Smooth muscle cell (in vitro differentiated cells): ENCODE results near the gene LMX1B. TPM values are rescaled to one million over a fixed set of nuclear protein-coding genes. Genes with fewer than 3 reads are reported as not detected.

Source experiments
- DNase-seq: peaks from one replicate; lab custom pipeline; 2025; ENCODE audit not compliant: unreplicated experiment; lab: John Stamatoyannopoulos, UW
- H2AFZ ChIP-seq: fragments of 200-600 bp; sonication (generic); 2 replicates; pipeline ENCODE4 v1.6.0; 2016; ENCODE audit warnings: antibody characterized with exemption, low read depth, mild to moderate bottlenecking
- H3F3A ChIP-seq: fragments of 200-600 bp; sonication (generic); 2 replicates; pipeline ENCODE4 v1.6.0; 2017; ENCODE audit warnings: antibody characterized with exemption, low read depth
- H3K27ac ChIP-seq: fragments of 200-600 bp; sonication (generic); 2 replicates; pipeline ENCODE4 v1.5.1; 2016; ENCODE audit warnings: low read depth, mild to moderate bottlenecking
- H3K27me3 ChIP-seq: fragments of 200-600 bp; sonication (generic); 2 replicates; pipeline ENCODE4 v1.6.1; 2016; ENCODE audit warnings: low read depth, mild to moderate bottlenecking
- H3K36me3 ChIP-seq: fragments of 200-600 bp; sonication (generic); 2 replicates; pipeline ENCODE4 v1.5.1; 2016; ENCODE audit warnings: low read depth
- H3K4me1 ChIP-seq: fragments of 200-600 bp; sonication (generic); 2 replicates; pipeline ENCODE4 v1.5.1; 2016; ENCODE audit warnings: low read depth
- H3K4me2 ChIP-seq: fragments of 200-600 bp; sonication (generic); 2 replicates; pipeline ENCODE4 v1.6.0; 2016; ENCODE audit warnings: mild to moderate bottlenecking
- H3K4me3 ChIP-seq: fragments of 200-600 bp; sonication (generic); 2 replicates; pipeline ENCODE4 v1.5.1; 2016; ENCODE audit warnings: mild to moderate bottlenecking
- H3K79me2 ChIP-seq: fragments of 200-600 bp; sonication (generic); 2 replicates; pipeline ENCODE4 v1.6.0; 2016; ENCODE audit warnings: low read depth, mild to moderate bottlenecking
- H3K9ac ChIP-seq: fragments of 200-600 bp; sonication (generic); 2 replicates; pipeline ENCODE4 v1.6.0; 2016; ENCODE audit warnings: low read depth
- H3K9me3 ChIP-seq: fragments of 200-600 bp; sonication (generic); replicated peaks from 2 replicates; pipeline ENCODE4 v1.5.1; 2016; ENCODE audit warnings: low read depth
- H4K20me1 ChIP-seq: fragments of 200-600 bp; sonication (generic); 2 replicates; pipeline ENCODE4 v1.6.0; 2016; ENCODE audit warnings: low read depth
- WGBS: methylation state at CpG from one replicate; pipeline ENCODE4 v1.1.7; 2016; ENCODE audit warnings: low lambda C conversion rate; 5-methylcytosine and 5-hydroxymethylcytosine counted together
- polyA plus RNA-seq: library from polyadenylated mRNA; unstranded; fragments of >200 nt; fragmentation: Nextera tagmentation; extraction: Ambion mirVana; gene quantifications from 2 replicates; pipeline ENCODE4 v1.2.1, GENCODE V29; 2016
- total RNA-seq: library from RNA; depleted of rRNA; stranded (reverse); fragments of >200 nt; gene quantifications from 2 replicates; pipeline ENCODE4 v1.2.3, GENCODE V29; 2014
- TF ChIP-seq, protein P1 (sequence below): fragments of 200-600 bp; sonication (generic); IDR thresholded peaks from 2 replicates; pipeline ENCODE4 v1.5.1; 2017; ENCODE audit warnings: borderline replicate concordance, mild to moderate bottlenecking, antibody characterized with exemption; ENCODE audit not compliant: insufficient read depth, poor library complexity, severe bottlenecking

Gene LMX1B
- total and polyA plus RNA-seq, 2 experiments from 2014 or later: not detected

GRCh38 chr9:126625329-126626126 is 11.8 kb downstream of the LMX1B start:
- H3K4me2 ChIP-seq: peak overlapping the region; percentile 73
- peaks cover 100% of the 10 kb centered on the region for H3K27me3 ChIP-seq
- no peak overlapping the region for H2AFZ ChIP-seq
- no peaks in the 10 kb centered on the region for H3K36me3 ChIP-seq
- no peak overlapping the region for H3K9ac ChIP-seq
- H3F3A ChIP-seq: no peaks in the 10 kb centered on the region
- no peak overlapping the region for H3K4me3 ChIP-seq
- no peak overlapping the region for H3K27ac ChIP-seq
- no peaks in the 10 kb centered on the region for H3K9me3 ChIP-seq
- no peaks in the 10 kb centered on the region for H3K79me2 ChIP-seq
- 2% methylated on average over 59 of the region's 64 CpGs for WGBS
- H4K20me1 ChIP-seq: no peaks in the 10 kb centered on the region
- peaks cover 24% of the 10 kb centered on the region for H3K4me1 ChIP-seq
- DNase-seq: no peak
- TF ChIP-seq, protein P1, sequence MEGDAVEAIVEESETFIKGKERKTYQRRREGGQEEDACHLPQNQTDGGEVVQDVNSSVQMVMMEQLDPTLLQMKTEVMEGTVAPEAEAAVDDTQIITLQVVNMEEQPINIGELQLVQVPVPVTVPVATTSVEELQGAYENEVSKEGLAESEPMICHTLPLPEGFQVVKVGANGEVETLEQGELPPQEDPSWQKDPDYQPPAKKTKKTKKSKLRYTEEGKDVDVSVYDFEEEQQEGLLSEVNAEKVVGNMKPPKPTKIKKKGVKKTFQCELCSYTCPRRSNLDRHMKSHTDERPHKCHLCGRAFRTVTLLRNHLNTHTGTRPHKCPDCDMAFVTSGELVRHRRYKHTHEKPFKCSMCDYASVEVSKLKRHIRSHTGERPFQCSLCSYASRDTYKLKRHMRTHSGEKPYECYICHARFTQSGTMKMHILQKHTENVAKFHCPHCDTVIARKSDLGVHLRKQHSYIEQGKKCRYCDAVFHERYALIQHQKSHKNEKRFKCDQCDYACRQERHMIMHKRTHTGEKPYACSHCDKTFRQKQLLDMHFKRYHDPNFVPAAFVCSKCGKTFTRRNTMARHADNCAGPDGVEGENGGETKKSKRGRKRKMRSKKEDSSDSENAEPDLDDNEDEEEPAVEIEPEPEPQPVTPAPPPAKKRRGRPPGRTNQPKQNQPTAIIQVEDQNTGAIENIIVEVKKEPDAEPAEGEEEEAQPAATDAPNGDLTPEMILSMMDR: no peak

GRCh38 chr9:126626127-126626925 is 12.6 kb downstream of the LMX1B start:
- H3K27ac ChIP-seq: no peak overlapping the region
- no peaks in the 10 kb centered on the region for H4K20me1 ChIP-seq
- H3K79me2 ChIP-seq: no peaks in the 10 kb centered on the region
- TF ChIP-seq, protein P1: no peak
- no peaks in the 10 kb centered on the region for H3K36me3 ChIP-seq
- peaks cover 100% of the 10 kb centered on the region for H3K27me3 ChIP-seq
- 3% methylated on average over 51 of the region's 56 CpGs for WGBS
- no peak for DNase-seq
- H3K9me3 ChIP-seq: no peaks in the 10 kb centered on the region
- H2AFZ ChIP-seq: no peak overlapping the region
- no peaks in the 10 kb centered on the region for H3F3A ChIP-seq
- H3K4me1 ChIP-seq: peaks cover 29% of the 10 kb centered on the region
- H3K9ac ChIP-seq: no peak overlapping the region
- H3K4me2 ChIP-seq: peak overlapping the region; percentile 73
- H3K4me3 ChIP-seq: no peak overlapping the region

GRCh38 chr9:126626926-126627233 is 13.2 kb downstream of the LMX1B start:
- Histone ChIP-seq H3K4me2 (no peak overlapping the region), H3K9me3 (no peaks in the 10 kb centered on the region), H3K4me3 (no peak overlapping the region), H3F3A (no peaks in the 10 kb centered on the region), H3K79me2 (no peaks in the 10 kb centered on the region), H3K36me3 (no peaks in the 10 kb centered on the region), H3K27ac (no peak overlapping the region), H4K20me1 (no peaks in the 10 kb centered on the region), H2AFZ (no peak overlapping the region), H3K27me3 (peaks cover 100% of the 10 kb centered on the region), H3K4me1 (peaks cover 29% of the 10 kb centered on the region), H3K9ac (no peak overlapping the region)
- DNase-seq: no peak
- WGBS: 14% methylated on average over 13 of the region's 14 CpGs
- TF ChIP-seq, protein P1: no peak
